ENCODE data around the gene AGBL4.

DNA sequence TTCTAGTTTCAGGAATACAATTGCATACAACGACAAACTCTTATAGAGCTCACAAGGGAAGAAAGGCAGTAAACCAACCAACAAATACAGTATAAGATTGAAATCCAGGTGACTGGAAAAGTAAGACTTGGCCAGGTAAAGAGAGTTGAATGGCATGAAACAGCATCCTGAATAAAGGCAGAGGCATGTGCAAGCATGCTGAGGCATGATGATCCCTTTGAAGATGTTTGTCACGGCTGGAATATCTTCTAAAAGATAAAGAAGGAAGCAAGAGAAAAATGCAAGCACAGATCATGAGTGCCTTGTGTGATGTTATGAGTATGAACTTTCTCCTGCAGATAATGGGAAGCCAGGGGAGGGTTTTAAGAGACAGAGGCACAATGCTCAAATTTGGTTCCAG lies 1468.5 kb downstream of the AGBL4 start:
- TF ChIP-seq ZFP30 (CRISPR knock-in tag; IDR thresholded peaks at IDR 0.05) (no peak), ISL1 (CRISPR knock-in tag; IDR thresholded peaks at IDR 0.05) (no peak), RARB (CRISPR knock-in tag; IDR thresholded peaks at IDR 0.05) (no peak), SNAI2 (CRISPR knock-in tag; IDR thresholded peaks at IDR 0.05) (no peak), PPARA (CRISPR knock-in tag; IDR thresholded peaks at IDR 0.05; ENCODE audit: borderline replicate concordance) (no peak), ARNTL (CRISPR knock-in tag; IDR thresholded peaks at IDR 0.05; ENCODE audit: borderline replicate concordance, low read depth) (no peak), BACH2 (CRISPR knock-in tag; IDR thresholded peaks at IDR 0.05; ENCODE audit: borderline replicate concordance) (no peak), ZC3H10 (CRISPR knock-in tag; IDR thresholded peaks at IDR 0.05) (no peak), ZNF565 (CRISPR knock-in tag; conservative IDR thresholded peaks at IDR 0.05; ENCODE audit: low read depth) (no peak), TOX (CRISPR knock-in tag; IDR thresholded peaks at IDR 0.05; ENCODE audit: borderline replicate concordance) (no peak)
- TF ChIP-seq, protein P1, sequence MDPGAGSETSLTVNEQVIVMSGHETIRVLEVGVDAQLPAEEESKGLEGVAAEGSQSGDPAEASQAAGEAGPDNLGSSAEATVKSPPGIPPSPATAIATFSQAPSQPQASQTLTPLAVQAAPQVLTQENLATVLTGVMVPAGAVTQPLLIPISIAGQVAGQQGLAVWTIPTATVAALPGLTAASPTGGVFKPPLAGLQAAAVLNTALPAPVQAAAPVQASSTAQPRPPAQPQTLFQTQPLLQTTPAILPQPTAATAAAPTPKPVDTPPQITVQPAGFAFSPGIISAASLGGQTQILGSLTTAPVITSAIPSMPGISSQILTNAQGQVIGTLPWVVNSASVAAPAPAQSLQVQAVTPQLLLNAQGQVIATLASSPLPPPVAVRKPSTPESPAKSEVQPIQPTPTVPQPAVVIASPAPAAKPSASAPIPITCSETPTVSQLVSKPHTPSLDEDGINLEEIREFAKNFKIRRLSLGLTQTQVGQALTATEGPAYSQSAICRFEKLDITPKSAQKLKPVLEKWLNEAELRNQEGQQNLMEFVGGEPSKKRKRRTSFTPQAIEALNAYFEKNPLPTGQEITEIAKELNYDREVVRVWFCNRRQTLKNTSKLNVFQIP (CRISPR knock-in tag; IDR thresholded peaks at IDR 0.05; ENCODE audit: borderline replicate concordance, low read depth): no peak
- TF ChIP-seq, protein P2, sequence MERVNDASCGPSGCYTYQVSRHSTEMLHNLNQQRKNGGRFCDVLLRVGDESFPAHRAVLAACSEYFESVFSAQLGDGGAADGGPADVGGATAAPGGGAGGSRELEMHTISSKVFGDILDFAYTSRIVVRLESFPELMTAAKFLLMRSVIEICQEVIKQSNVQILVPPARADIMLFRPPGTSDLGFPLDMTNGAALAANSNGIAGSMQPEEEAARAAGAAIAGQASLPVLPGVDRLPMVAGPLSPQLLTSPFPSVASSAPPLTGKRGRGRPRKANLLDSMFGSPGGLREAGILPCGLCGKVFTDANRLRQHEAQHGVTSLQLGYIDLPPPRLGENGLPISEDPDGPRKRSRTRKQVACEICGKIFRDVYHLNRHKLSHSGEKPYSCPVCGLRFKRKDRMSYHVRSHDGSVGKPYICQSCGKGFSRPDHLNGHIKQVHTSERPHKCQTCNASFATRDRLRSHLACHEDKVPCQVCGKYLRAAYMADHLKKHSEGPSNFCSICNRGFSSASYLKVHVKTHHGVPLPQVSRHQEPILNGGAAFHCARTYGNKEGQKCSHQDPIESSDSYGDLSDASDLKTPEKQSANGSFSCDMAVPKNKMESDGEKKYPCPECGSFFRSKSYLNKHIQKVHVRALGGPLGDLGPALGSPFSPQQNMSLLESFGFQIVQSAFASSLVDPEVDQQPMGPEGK (CRISPR knock-in tag; IDR thresholded peaks at IDR 0.05; ENCODE audit: borderline replicate concordance): no peak
- TF ChIP-seq, protein P3, sequence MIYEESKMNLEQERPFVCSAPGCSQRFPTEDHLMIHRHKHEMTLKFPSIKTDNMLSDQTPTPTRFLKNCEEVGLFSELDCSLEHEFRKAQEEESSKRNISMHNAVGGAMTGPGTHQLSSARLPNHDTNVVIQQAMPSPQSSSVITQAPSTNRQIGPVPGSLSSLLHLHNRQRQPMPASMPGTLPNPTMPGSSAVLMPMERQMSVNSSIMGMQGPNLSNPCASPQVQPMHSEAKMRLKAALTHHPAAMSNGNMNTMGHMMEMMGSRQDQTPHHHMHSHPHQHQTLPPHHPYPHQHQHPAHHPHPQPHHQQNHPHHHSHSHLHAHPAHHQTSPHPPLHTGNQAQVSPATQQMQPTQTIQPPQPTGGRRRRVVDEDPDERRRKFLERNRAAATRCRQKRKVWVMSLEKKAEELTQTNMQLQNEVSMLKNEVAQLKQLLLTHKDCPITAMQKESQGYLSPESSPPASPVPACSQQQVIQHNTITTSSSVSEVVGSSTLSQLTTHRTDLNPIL (CRISPR knock-in tag; IDR thresholded peaks at IDR 0.05; ENCODE audit: low read depth): no peak
- TF ChIP-seq, protein P4, sequence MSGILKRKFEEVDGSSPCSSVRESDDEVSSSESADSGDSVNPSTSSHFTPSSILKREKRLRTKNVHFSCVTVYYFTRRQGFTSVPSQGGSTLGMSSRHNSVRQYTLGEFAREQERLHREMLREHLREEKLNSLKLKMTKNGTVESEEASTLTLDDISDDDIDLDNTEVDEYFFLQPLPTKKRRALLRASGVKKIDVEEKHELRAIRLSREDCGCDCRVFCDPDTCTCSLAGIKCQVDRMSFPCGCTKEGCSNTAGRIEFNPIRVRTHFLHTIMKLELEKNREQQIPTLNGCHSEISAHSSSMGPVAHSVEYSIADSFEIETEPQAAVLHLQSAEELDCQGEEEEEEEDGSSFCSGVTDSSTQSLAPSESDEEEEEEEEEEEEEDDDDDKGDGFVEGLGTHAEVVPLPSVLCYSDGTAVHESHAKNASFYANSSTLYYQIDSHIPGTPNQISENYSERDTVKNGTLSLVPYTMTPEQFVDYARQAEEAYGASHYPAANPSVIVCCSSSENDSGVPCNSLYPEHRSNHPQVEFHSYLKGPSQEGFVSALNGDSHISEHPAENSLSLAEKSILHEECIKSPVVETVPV (CRISPR knock-in tag; IDR thresholded peaks at IDR 0.05): no peak
